Measurements from ENCODE around the gene ZNF138.
"Not testable (repeated sequence)": the region's sequence is repeated elsewhere in the genome, so short reads cannot be mapped to it uniquely, and the experiment has no call there.

Gene ZNF138

GRCh38 chr7:64838051-64838450, 43.8 kb downstream of the ZNF138 start:
- not testable (repeated sequence) for DNase-seq (ENCODE audit: low read depth in 2 of 2, low spot score in 1 of 2)

- DNase-seq (ENCODE audit: low read depth in 2 of 2, low spot score in 1 of 2) = no peak
These were observed 44.5 kb downstream of the ZNF138 start for GRCh38 chr7:64838691-64839090.

- DNase-seq (ENCODE audit: low read depth in 2 of 2, low spot score in 1 of 2) = no peak
These were observed 45.7 kb downstream of the ZNF138 start for GRCh38 chr7:64839910-64840309.

GRCh38 chr7:64849250-64849923, 55.2 kb downstream of the ZNF138 start:
- no peak for DNase-seq (ENCODE audit: low read depth in 2 of 2, low spot score in 1 of 2)

GRCh38 chr7:64849924-64850499, 55.8 kb downstream of the ZNF138 start:
- DNase-seq (ENCODE audit: low read depth in 2 of 2, low spot score in 1 of 2) = no peak

- no peak for DNase-seq (ENCODE audit: low read depth in 2 of 2, low spot score in 1 of 2)
These were observed 59.5 kb downstream of the ZNF138 start for GRCh38 chr7:64853679-64854078.

- no peak for DNase-seq (ENCODE audit: low read depth in 2 of 2, low spot score in 1 of 2)
These were observed 60.7 kb downstream of the ZNF138 start for GRCh38 chr7:64854969-64855368.

- DNase-seq (ENCODE audit: low read depth in 2 of 2, low spot score in 1 of 2) = no peak
These were observed 68.8 kb downstream of the ZNF138 start for GRCh38 chr7:64863021-64863420.

GRCh38 chr7:64863530-64863929, 69.3 kb downstream of the ZNF138 start:
- DNase-seq (ENCODE audit: low read depth in 2 of 2, low spot score in 1 of 2) = not testable (repeated sequence)

GRCh38 chr7:64863969-64864368, 69.7 kb downstream of the ZNF138 start:
- no peak for DNase-seq (ENCODE audit: low read depth in 2 of 2, low spot score in 1 of 2)

GRCh38 chr7:64867863-64868440, 73.7 kb downstream of the ZNF138 start:
- DNase-seq (ENCODE audit: low read depth in 2 of 2, low spot score in 1 of 2) = no peak

GRCh38 chr7:64868499-64868898, 74.3 kb downstream of the ZNF138 start:
- DNase-seq (ENCODE audit: low read depth in 2 of 2, low spot score in 1 of 2) = no peak

GRCh38 chr7:64869121-64869725, 75.0 kb downstream of the ZNF138 start:
- DNase-seq (ENCODE audit: low read depth in 2 of 2, low spot score in 1 of 2) = no peak

GRCh38 chr7:64869912-64870562, 75.8 kb downstream of the ZNF138 start:
- DNase-seq (ENCODE audit: low read depth in 2 of 2, low spot score in 1 of 2) = no peak

- DNase-seq (ENCODE audit: low read depth in 2 of 2, low spot score in 1 of 2) = no peak
These were observed 76.4 kb downstream of the ZNF138 start for GRCh38 chr7:64870656-64871055.

GRCh38 chr7:64871761-64872160, 77.5 kb downstream of the ZNF138 start:
- DNase-seq (ENCODE audit: low read depth in 2 of 2, low spot score in 1 of 2) = no peak

- no peak for DNase-seq (ENCODE audit: low read depth in 2 of 2, low spot score in 1 of 2)
These were observed 78.3 kb downstream of the ZNF138 start for GRCh38 chr7:64872351-64873154.

GRCh38 chr7:64873155-64873500, 78.9 kb downstream of the ZNF138 start:
- no peak for DNase-seq (ENCODE audit: low read depth in 2 of 2, low spot score in 1 of 2)

GRCh38 chr7:64873517-64873916, 79.3 kb downstream of the ZNF138 start:
- no peak for DNase-seq (ENCODE audit: low read depth in 2 of 2, low spot score in 1 of 2)

GRCh38 chr7:64874114-64874513, 79.9 kb downstream of the ZNF138 start:
- no peak for DNase-seq (ENCODE audit: low read depth in 2 of 2, low spot score in 1 of 2)

All from stimulated activated CD8-positive, alpha-beta memory T cell treated with anti-CD3 and anti-CD28 coated beads, Interleukin-4, amount 100 ng/mL, for 4 hours (primary cell).